Prostate gland (tissue), 2 donors: ENCODE data around the gene CACNA1D.

ENCODE experiments used
- CTCF ChIP-seq, 4 experiments: fragments of 200-600 bp in 2 of 4; fragments of 450-650 bp in 2 of 4; sonication (generic) in 2 of 4; IDR thresholded peaks; 1 replicate in 3 of 4; 2 replicates in 1 of 4; pipeline ENCODE4 v1.5.1; 2016 to 2019; ENCODE audit warnings: antibody characterized with exemption in 4 of 4, mild to moderate bottlenecking in 2 of 4, moderate library complexity in 2 of 4
- POLR2A ChIP-seq: fragments of 450-650 bp; IDR thresholded peaks from one replicate; pipeline ENCODE4 v1.6.1; 2016; ENCODE audit warnings: antibody characterized with exemption, mild to moderate bottlenecking
- POLR2AphosphoS5 ChIP-seq: sonication (generic); formaldehyde crosslinking; IDR thresholded peaks from one replicate; pipeline ENCODE4 v1.6.1; 2017; ENCODE audit warnings: antibody characterized with exemption

GRCh38 chr3:53525765-53526703, 31.6 kb downstream of the CACNA1D start:
- no peak for TF ChIP-seq CTCF (IDR thresholded peaks at IDR 0.05)
- no peak for TF ChIP-seq POLR2AphosphoS5
- TF ChIP-seq POLR2A, result no peak
